GM12892 (cell line): Measurements from ENCODE around the gene TMEM191C.
"Not testable (repeated sequence)": the region's sequence is repeated elsewhere in the genome, so short reads cannot be mapped to it uniquely, and the experiment has no call there.

ENCODE experiments used
- POLR2A ChIP-seq: IDR thresholded peaks from 2 replicates; pipeline ENCODE4 v1.6.1; 2011; ENCODE audit warnings: low read depth, low read length, control low read depth
- POLR2AphosphoS5 ChIP-seq: IDR thresholded peaks from 2 replicates; pipeline ENCODE4 v1.6.1; 2011; ENCODE audit warnings: low read depth, low read length, control low read depth

DNA sequence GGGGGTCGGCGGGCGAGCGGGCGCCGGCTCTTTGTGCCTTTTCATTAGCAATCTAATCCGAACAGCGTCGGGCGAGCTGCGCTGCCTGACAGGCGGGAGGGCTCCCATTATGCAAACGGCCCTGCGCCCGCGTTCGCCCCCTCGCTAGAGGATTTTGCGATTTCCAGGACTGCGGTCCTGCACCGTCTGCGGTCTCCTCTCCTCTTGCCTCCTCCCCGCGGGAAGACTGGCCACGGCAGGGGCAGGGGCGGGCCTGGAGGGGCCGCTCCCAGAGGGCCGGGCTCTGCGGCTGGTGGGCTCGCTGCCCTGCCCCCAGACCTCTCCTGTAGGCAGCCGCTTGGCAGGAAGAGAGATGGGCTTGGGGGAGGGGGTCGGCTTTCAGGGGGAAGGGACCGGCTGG is 49.3 kb upstream of the TMEM191C start:
- TF ChIP-seq POLR2AphosphoS5, POLR2A: not testable (repeated sequence)
